ENCODE data around the gene AK4.

DNA sequence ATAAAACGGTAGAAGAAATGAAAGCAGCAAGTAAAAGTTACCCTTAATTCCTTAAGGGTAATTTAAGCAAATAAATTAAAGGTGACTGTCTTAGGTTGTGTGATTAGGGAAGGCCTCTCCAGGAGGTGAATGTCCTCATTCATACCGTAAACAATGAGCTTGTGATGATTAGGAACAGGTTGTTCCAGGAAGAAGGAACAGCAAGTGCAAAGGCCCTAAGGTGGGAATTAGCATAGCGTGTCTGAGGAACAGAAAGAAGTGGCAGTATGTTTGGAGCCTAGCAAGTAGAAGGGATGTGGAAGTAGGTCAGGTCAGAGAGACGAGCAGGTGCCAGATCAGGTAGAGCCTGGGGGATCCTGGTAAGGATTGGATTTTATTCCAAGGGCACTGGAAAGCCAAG lies 5.6 kb downstream of the AK4 start:
- TF ChIP-seq, protein P1, sequence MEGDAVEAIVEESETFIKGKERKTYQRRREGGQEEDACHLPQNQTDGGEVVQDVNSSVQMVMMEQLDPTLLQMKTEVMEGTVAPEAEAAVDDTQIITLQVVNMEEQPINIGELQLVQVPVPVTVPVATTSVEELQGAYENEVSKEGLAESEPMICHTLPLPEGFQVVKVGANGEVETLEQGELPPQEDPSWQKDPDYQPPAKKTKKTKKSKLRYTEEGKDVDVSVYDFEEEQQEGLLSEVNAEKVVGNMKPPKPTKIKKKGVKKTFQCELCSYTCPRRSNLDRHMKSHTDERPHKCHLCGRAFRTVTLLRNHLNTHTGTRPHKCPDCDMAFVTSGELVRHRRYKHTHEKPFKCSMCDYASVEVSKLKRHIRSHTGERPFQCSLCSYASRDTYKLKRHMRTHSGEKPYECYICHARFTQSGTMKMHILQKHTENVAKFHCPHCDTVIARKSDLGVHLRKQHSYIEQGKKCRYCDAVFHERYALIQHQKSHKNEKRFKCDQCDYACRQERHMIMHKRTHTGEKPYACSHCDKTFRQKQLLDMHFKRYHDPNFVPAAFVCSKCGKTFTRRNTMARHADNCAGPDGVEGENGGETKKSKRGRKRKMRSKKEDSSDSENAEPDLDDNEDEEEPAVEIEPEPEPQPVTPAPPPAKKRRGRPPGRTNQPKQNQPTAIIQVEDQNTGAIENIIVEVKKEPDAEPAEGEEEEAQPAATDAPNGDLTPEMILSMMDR (conservative IDR thresholded peaks at IDR 0.05; ENCODE audit: low read depth, low read length), result no peak
- TF ChIP-seq RAD21 (IDR thresholded peaks at IDR 0.05; ENCODE audit: low read length), result no peak

Data from IMR-90 (cell line).